Raji (cell line): ENCODE results near the gene NXPH4.

Source experiments
- POLR2A ChIP-seq: IDR thresholded peaks from 2 replicates; pipeline ENCODE4 v1.6.1; 2011; ENCODE audit warnings: low read depth, low read length, control low read depth; ENCODE audit not compliant: insufficient read depth

NXPH4 gene

GRCh38 chr12:57218030-57218853 lies 1.6 kb downstream of the NXPH4 start:
- TF ChIP-seq POLR2A: no peak

- TF ChIP-seq POLR2A: no peak
Observed at GRCh38 chr12:57219205-57219992, 2.8 kb downstream of the NXPH4 start.

DNA sequence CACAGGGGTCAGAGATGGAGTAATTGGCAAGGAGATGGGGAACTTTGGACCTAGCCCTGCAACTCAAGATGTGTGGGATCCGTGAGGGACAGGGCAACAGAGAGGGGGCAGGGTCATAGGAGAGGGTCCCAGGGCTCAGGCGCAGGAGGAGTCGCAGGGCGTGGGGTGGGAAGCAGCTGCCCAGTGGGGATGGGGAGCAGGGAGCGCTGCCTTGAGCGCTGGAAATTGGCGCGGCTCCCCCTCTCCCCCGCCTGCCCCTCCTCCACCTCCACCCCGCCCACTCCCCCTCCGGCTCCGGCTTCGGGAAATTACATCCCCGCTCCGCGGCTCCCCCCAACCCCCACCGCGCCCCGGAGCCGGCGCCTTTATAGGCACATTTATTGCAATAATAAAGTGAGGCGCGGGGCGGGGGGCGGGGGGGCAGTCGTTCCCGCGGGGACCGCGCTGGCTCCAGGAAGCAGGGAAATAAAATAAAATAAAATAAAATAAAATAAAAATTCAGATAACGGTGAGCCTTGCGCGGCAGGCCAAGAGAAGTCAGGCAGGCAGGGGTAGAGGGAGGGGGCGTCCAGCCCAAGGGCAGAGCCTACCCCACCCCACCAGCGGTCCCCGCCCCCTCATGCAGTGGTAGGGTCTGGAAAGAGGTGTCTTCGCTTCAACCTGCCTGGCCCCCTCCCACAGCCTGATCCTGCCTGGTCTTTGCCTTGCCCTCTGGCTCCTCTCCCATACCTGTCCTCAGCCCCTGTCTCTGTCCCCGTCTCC lies 3.6 kb downstream of the NXPH4 start:
- no peak for TF ChIP-seq POLR2A

GRCh38 chr12:57220770-57221168 lies 4.2 kb downstream of the NXPH4 start:
- TF ChIP-seq POLR2A: no peak

GRCh38 chr12:57221169-57221917 lies 4.7 kb downstream of the NXPH4 start:
- TF ChIP-seq POLR2A: no peak

GRCh38 chr12:57222286-57223190 lies 5.9 kb downstream of the NXPH4 start:
- TF ChIP-seq POLR2A: no peak

DNA sequence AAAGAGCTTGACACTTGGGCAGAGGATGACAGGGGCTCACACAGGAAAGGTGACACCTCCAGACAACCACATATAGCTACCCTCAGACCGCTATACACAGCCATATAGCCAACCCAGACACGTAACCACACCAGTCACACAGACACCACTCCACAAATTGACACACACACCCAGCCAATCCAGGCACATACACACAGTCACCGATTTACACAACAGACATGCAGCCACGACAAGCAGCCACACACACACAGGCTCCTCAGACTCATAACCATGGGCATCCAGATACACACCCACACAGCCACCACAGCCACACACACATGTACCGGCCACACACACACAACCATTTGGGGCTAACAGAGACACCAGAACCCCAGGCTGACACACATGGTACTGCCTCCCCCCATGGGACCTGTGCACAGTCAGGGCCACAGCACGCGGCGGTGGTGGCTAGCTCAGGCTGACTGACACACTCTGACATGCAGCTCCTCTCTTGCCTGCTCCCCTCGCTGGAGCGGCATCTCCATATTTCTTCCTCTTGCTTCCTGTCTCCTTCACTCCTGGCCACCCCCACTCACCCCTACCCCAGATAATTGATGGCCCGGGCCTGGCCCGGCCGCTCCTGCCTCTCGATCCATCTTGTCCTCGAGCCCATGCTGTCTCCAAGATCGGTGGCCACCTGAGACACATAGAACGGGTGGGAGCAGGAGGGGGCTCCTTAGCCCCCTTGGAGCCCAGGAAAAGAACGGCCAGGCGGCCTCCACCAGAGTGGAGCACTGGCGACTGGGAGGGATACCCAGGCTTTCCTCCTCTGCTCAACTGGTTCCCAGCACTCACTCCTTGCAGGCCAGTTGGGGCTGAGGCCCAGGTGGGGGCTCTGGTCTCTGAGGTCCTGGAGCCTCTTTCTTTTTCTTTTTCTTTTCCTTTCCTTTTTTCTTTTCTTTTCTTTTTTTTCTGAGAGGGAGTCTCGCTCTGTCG lies 6.9 kb downstream of the NXPH4 start:
- no peak for TF ChIP-seq POLR2A

DNA sequence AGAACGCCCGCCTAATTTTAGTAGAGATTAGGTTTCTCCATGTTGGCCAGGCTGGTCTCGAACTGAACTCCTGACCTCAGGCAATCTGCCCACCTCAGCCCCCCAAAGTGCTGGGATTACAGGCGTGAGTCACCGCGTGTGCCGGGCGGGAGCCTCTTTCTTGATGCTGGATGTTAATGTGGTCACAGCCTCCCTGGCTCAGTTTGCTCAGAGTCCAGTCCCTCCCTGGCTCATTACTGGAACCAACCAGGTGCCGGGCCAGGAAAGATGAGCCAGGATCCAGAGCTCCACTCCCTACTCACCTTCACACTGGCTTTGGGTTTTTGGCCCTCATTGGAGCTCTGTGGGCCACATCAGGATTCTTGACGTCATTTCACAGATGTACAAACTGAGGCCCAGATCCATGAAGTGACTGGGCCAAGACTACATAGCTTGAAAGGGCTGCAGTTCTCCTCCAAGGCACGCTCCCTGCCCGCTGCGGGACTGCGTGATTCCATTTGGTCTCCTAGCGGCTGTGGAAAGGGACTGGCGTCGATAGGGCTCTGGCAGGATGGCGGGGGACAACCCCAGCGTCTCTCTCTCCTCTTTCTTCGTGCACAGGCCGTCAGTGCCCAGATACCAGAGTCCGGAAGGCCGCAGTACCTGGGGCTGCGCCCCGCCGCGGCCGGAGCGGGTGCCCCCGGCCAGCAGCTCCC lies 7.8 kb downstream of the NXPH4 start:
- TF ChIP-seq POLR2A: no peak

DNA sequence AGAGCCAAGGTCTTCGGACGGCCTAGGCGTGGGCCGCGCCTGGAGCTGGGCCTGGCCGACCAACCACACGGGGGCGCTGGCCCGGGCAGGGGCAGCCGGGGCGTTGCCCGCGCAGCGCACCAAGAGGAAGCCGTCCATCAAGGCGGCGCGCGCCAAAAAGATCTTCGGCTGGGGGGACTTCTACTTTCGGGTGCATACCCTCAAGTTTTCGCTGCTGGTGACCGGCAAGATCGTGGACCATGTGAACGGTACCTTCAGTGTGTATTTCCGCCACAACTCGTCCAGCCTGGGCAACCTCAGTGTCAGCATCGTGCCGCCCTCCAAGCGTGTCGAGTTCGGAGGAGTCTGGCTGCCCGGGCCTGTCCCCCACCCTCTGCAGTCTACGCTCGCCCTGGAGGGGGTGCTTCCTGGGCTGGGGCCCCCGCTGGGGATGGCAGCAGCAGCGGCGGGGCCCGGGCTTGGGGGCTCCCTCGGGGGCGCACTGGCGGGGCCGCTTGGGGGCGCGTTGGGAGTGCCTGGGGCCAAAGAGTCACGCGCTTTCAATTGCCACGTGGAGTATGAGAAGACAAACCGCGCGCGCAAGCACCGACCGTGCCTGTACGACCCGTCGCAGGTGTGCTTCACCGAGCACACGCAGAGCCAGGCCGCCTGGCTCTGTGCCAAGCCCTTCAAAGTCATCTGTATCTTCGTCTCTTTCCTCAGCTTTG lies 8.5 kb downstream of the NXPH4 start:
- no peak for TF ChIP-seq POLR2A

- no peak for TF ChIP-seq POLR2A
Observed at GRCh38 chr12:57225680-57226210, 9.2 kb downstream of the NXPH4 start.

GRCh38 chr12:57226588-57227314 lies 10.2 kb downstream of the NXPH4 start:
- no peak for TF ChIP-seq POLR2A
